Astrocyte (in vitro differentiated cells and primary cell): ENCODE measurements around the gene SLC7A8. TPM values are rescaled to one million over a fixed set of nuclear protein-coding genes. Genes with fewer than 3 reads are reported as not detected.

Source experiments
- DNase-seq: peaks from one replicate; pipeline ENCODE4 v3.0.0-alpha.2; 2010; ENCODE audit warnings: low read depth
- FAIRE-seq: peaks from 2 replicates; lab custom pipeline; 2011; peaks lifted over from hg19 to GRCh38; lab: Jason Lieb, UNC
- H2AFZ ChIP-seq: 2 replicates; pipeline ENCODE4 v1.6.0; 2012; ENCODE audit warnings: low read depth, low read length, inconsistent platforms
- H3K27ac ChIP-seq: 2 replicates; pipeline ENCODE4 v1.5.1; 2011; ENCODE audit warnings: low read depth, low read length, inconsistent platforms
- H3K27me3 ChIP-seq: 2 replicates; pipeline ENCODE4 v1.6.0; 2011; ENCODE audit warnings: low read length, inconsistent platforms; ENCODE audit not compliant: insufficient read depth
- H3K36me3 ChIP-seq: 2 replicates; pipeline ENCODE4 v1.5.1; 2011; ENCODE audit warnings: low read length, inconsistent platforms; ENCODE audit not compliant: insufficient read depth
- H3K4me1 ChIP-seq: 2 replicates; pipeline ENCODE4 v1.5.1; 2011; ENCODE audit warnings: low read length, inconsistent platforms; ENCODE audit not compliant: insufficient read depth
- H3K4me2 ChIP-seq: 2 replicates; pipeline ENCODE4 v1.6.0; 2012; ENCODE audit warnings: low read length, inconsistent platforms
- H3K4me3 ChIP-seq: 2 replicates; pipeline ENCODE4 v1.5.1; 2011; ENCODE audit warnings: low read depth, mild to moderate bottlenecking, low read length, inconsistent platforms; ENCODE audit not compliant: insufficient read depth
- H3K79me2 ChIP-seq: 2 replicates; pipeline ENCODE4 v1.6.0; 2012; ENCODE audit warnings: mild to moderate bottlenecking, low read length, inconsistent platforms; ENCODE audit not compliant: insufficient read depth
- H3K9ac ChIP-seq: 2 replicates; pipeline ENCODE4 v1.6.0; 2012; ENCODE audit warnings: mild to moderate bottlenecking, low read length, inconsistent platforms
- H3K9me3 ChIP-seq: 2 replicates; pipeline ENCODE4 v1.5.1; 2012; ENCODE audit warnings: low read depth, mild to moderate bottlenecking, low read length, inconsistent platforms; ENCODE audit not compliant: insufficient read depth
- H4K20me1 ChIP-seq: 2 replicates; pipeline ENCODE4 v1.6.0; 2012; ENCODE audit warnings: low read length, inconsistent platforms; ENCODE audit not compliant: insufficient read depth
- H3K27ac Mint-ChIP-seq: one replicate; pipeline ENCODE4 v1.8.0; 2021; ENCODE audit warnings: mild to moderate bottlenecking, mixed read lengths; ENCODE audit not compliant: unreplicated experiment
- H3K27me3 Mint-ChIP-seq: one replicate; pipeline ENCODE4 v1.8.0; 2021; ENCODE audit warnings: low read depth, mixed read lengths; ENCODE audit not compliant: unreplicated experiment
- H3K36me3 Mint-ChIP-seq: one replicate; pipeline ENCODE4 v1.8.0; 2021; ENCODE audit warnings: low read depth, mixed read lengths; ENCODE audit not compliant: unreplicated experiment
- H3K4me1 Mint-ChIP-seq: one replicate; pipeline ENCODE4 v1.8.0; 2021; ENCODE audit warnings: low read depth, mixed read lengths; ENCODE audit not compliant: unreplicated experiment
- H3K4me3 Mint-ChIP-seq: one replicate; pipeline ENCODE4 v1.8.0; 2021; ENCODE audit warnings: mild to moderate bottlenecking, moderate library complexity, mixed read lengths; ENCODE audit not compliant: unreplicated experiment
- H3K9me3 Mint-ChIP-seq: one replicate; pipeline ENCODE4 v1.8.0; 2021; ENCODE audit warnings: mild to moderate bottlenecking, mixed read lengths; ENCODE audit not compliant: unreplicated experiment
- CTCF ChIP-seq: IDR thresholded peaks from 2 replicates; pipeline ENCODE4 v1.5.1; 2011; ENCODE audit warnings: low read depth, mild to moderate bottlenecking, inconsistent platforms, low read length, moderate library complexity; ENCODE audit not compliant: insufficient read depth
- EZH2 ChIP-seq: IDR thresholded peaks from 2 replicates; pipeline ENCODE4 v1.6.1; 2012; ENCODE audit warnings: mild to moderate bottlenecking, low read length, inconsistent platforms; ENCODE audit not compliant: insufficient read depth
- total RNA-seq: library from RNA; stranded (reverse); gene quantifications from 2 replicates; pipeline ENCODE4 v1.2.1, GENCODE V29; 2021

SLC7A8 gene
- total RNA-seq, 1 donor from 2014 or later: 6.5 TPM

GRCh38 chr14:23077962-23078361 is 105.5 kb downstream of the SLC7A8 start:
- DNase-seq: no peak
- peaks cover 14% of the 10 kb centered on the region for H3K36me3 Mint-ChIP-seq
- Histone ChIP-seq H3K4me3 (no peak overlapping the region), H3K4me1 (peaks cover 30% of the 10 kb centered on the region), H3K9me3 (no peaks in the 10 kb centered on the region), H3K9ac (peak overlapping the region; percentile 58), H3K79me2 (peaks cover 25% of the 10 kb centered on the region), H3K4me2 (peak overlapping the region; percentile 67), H3K27ac (peak overlapping the region; percentile 76), H3K36me3 (peaks cover 65% of the 10 kb centered on the region), H2AFZ (no peak overlapping the region), H4K20me1 (peaks cover 11% of the 10 kb centered on the region), H3K27me3 (no peaks in the 10 kb centered on the region)
- peak overlapping the region; percentile 73 for H3K27ac Mint-ChIP-seq
- TF ChIP-seq EZH2: no peak
- no peak for TF ChIP-seq CTCF
- FAIRE-seq: no peak
- H3K27me3 Mint-ChIP-seq: no peaks in the 10 kb centered on the region
- peaks cover 31% of the 10 kb centered on the region for H3K4me1 Mint-ChIP-seq
- H3K9me3 Mint-ChIP-seq: no peaks in the 10 kb centered on the region
- peak overlapping the region; percentile 62 for H3K4me3 Mint-ChIP-seq

GRCh38 chr14:23076785-23077408 is 106.6 kb downstream of the SLC7A8 start:
- no peak overlapping the region for H2AFZ ChIP-seq
- no peak overlapping the region for H3K9ac ChIP-seq
- no peak overlapping the region for H3K4me3 ChIP-seq
- Mint-ChIP-seq H3K27me3 (no peaks in the 10 kb centered on the region), H3K36me3 (peaks cover 14% of the 10 kb centered on the region), H3K4me3 (no peak overlapping the region), H3K27ac (no peak overlapping the region), H3K4me1 (peaks cover 37% of the 10 kb centered on the region), H3K9me3 (no peaks in the 10 kb centered on the region)
- peaks cover 31% of the 10 kb centered on the region for H3K79me2 ChIP-seq
- TF ChIP-seq EZH2 (no peak), CTCF (peak; percentile 66)
- peaks cover 38% of the 10 kb centered on the region for H3K4me1 ChIP-seq
- peaks cover 69% of the 10 kb centered on the region for H3K36me3 ChIP-seq
- no peak for FAIRE-seq
- no peak overlapping the region for H3K4me2 ChIP-seq
- no peaks in the 10 kb centered on the region for H3K9me3 ChIP-seq
- no peak overlapping the region for H3K27ac ChIP-seq
- H3K27me3 ChIP-seq: no peaks in the 10 kb centered on the region
- DNase-seq: no peak
- H4K20me1 ChIP-seq: peaks cover 12% of the 10 kb centered on the region

Other genes with a start within 250 kb of the SLC7A8 start
- gene HAUS4, start 226.6 kb downstream of the SLC7A8 start, total RNA-seq: 6.6 and 10.4 TPM in 2 replicates
- 117 and 146 TPM in 2 replicates for gene AJUBA, start 201.1 kb downstream of the SLC7A8 start, total RNA-seq
- gene C14orf93, start 173.5 kb downstream of the SLC7A8 start, total RNA-seq: 3.6 and 3.8 TPM in 2 replicates
- gene PSMB5, start 148.8 kb downstream of the SLC7A8 start, total RNA-seq: 232 and 239 TPM in 2 replicates
- gene PSMB11, start 141.4 kb downstream of the SLC7A8 start, total RNA-seq: not detected in 2 replicates
- gene CDH24, start 126.1 kb downstream of the SLC7A8 start, total RNA-seq: 17.4 and 22.2 TPM in 2 replicates
- gene ACIN1, start 88.5 kb downstream of the SLC7A8 start, total RNA-seq: 186 and 208 TPM in 2 replicates
- 79.5 and 83.9 TPM in 2 replicates for gene C14orf119, start 88.2 kb downstream of the SLC7A8 start, total RNA-seq
- gene CIROP, start 78.7 kb downstream of the SLC7A8 start, total RNA-seq: not detected in 2 replicates
- not detected in 2 replicates for gene CEBPE, start 64.4 kb downstream of the SLC7A8 start, total RNA-seq
- gene RNF212B, start 54.3 kb upstream of the SLC7A8 start, total RNA-seq: not detected in 2 replicates
- 13.7 and 16.6 TPM in 2 replicates for gene HOMEZ, start 102.5 kb upstream of the SLC7A8 start, total RNA-seq
- gene PPP1R3E, start 119.2 kb upstream of the SLC7A8 start, total RNA-seq: 2.1 and 3.6 TPM in 2 replicates
- 19.6 and 21.4 TPM in 2 replicates for gene BCL2L2, start 123.2 kb upstream of the SLC7A8 start, total RNA-seq
- 147 and 162 TPM in 2 replicates for gene PABPN1, start 137.8 kb upstream of the SLC7A8 start, total RNA-seq
- 29.3 and 39.5 TPM in 2 replicates for gene SLC22A17, start 169.2 kb upstream of the SLC7A8 start, total RNA-seq
- 5.8 and 6.5 TPM in 2 replicates for gene EFS, start 181.5 kb upstream of the SLC7A8 start, total RNA-seq
- not detected in 2 replicates for gene IL25, start 189.1 kb upstream of the SLC7A8 start, total RNA-seq
- gene CMTM5, start 193.4 kb upstream of the SLC7A8 start, total RNA-seq: not detected in 2 replicates
- not detected in 2 replicates for gene MYH6, start 224.6 kb upstream of the SLC7A8 start, total RNA-seq